ENCODE data around the gene PTPRK.

DNA sequence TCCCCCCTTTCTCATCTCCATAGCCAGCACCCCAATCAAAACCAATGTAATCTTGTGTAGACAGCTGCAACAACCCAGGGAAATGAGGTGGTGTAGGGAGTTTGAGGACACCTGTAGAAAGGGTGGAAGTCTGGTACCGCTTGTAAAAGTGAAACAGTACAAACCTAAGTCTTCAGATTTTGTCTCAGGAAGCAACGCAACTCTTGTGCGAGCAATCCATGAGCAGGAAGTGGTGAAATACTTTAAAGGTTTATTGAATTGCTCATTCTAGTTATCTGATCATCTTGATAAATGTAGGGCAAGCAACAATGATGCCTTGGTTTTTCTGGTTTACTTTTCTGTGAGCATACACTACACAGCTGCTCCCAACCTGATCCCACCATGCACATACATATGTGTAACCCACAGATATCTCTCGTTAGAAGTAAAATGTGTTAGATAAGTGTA is 548.4 kb downstream of the PTPRK start:
- no peak for TF ChIP-seq CTCF (IDR thresholded peaks at IDR 0.05 in 4 of 5, conservative IDR thresholded peaks at IDR 0.05 in 1 of 5)
- no peak for TF ChIP-seq POLR2A (IDR thresholded peaks at IDR 0.05)
